Neural cell (in vitro differentiated cells): ENCODE measurements around the gene MAP1LC3A.

Source experiments
- CTCF ChIP-seq: fragments of 450-650 bp; IDR thresholded peaks from 2 replicates; pipeline ENCODE4 v1.5.1; 2014; ENCODE audit warnings: antibody characterized with exemption, mild to moderate bottlenecking, moderate library complexity; ENCODE audit not compliant: poor library complexity, severe bottlenecking
- EZH2 ChIP-seq: fragments of 200-600, 300-800 bp; shearing (Covaris generic), sonication (generic); IDR thresholded peaks from 2 replicates; pipeline ENCODE4 v1.6.1; 2014; ENCODE audit warnings: antibody characterized with exemption, low read length, borderline replicate concordance, mild to moderate bottlenecking; ENCODE audit not compliant: insufficient read depth, poor library complexity, severe bottlenecking
- MXI1 ChIP-seq: fragments of 450-650 bp; conservative IDR thresholded peaks from 2 replicates; pipeline ENCODE4 v1.6.1; 2014; ENCODE audit warnings: antibody characterized with exemption, mild to moderate bottlenecking; ENCODE audit not compliant: poor library complexity, severe bottlenecking
- POLR2AphosphoS5 ChIP-seq: IDR thresholded peaks from 2 replicates; pipeline ENCODE4 v1.6.1; 2012
- RAD21 ChIP-seq: fragments of 450-650 bp; conservative IDR thresholded peaks from 2 replicates; pipeline ENCODE4 v1.6.1; 2014; ENCODE audit warnings: antibody characterized with exemption, mild to moderate bottlenecking, moderate library complexity
- TAF1 ChIP-seq: IDR thresholded peaks from 2 replicates; pipeline ENCODE4 v1.6.1; 2012; ENCODE audit warnings: low read depth

- no peak for TF ChIP-seq CTCF
- TF ChIP-seq EZH2 = no peak
- TF ChIP-seq POLR2AphosphoS5 = no peak
- TF ChIP-seq TAF1 = no peak
- no peak for TF ChIP-seq RAD21
- no peak for TF ChIP-seq MXI1
These were observed 28.8 kb upstream of the MAP1LC3A start for GRCh38 chr20:34529742-34530141.
